Ecto neural progenitor cell (in vitro differentiated cells): ENCODE measurements around the gene OBSCN.

Source experiments
- DNase-seq: peaks from one replicate; pipeline ENCODE4 v3.0.0-alpha.2; 2018; ENCODE audit warnings: low spot score

OBSCN gene

DNA sequence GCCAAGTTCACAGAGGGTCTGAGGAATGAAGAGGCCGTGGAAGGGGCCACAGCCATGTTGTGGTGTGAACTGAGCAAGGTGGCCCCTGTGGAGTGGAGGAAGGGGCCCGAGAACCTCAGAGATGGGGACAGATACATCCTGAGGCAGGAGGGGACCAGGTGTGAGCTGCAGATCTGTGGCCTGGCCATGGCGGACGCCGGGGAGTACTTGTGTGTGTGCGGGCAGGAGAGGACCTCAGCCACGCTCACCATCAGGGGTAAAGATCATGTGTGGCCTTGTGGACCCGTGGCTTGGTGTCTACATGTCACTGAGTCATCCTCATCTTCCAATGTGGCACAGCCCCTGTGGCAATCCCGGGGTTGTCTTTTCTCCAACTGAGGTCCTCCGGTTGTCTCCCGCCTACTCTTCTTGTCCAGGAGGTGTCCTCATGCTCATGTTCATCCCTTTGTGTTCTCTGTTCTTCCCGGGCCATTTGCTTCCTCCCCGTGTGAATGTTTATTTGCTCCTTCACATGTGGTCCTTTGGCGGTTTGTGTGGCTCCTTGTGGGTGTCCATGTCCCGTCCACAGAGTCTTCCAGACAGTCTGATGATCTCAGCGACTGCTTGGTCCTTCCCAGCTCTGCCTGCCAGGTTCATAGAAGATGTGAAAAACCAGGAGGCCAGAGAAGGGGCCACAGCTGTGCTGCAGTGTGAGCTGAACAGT is 84.2 kb downstream of the OBSCN start:
- no peak for DNase-seq

DNA sequence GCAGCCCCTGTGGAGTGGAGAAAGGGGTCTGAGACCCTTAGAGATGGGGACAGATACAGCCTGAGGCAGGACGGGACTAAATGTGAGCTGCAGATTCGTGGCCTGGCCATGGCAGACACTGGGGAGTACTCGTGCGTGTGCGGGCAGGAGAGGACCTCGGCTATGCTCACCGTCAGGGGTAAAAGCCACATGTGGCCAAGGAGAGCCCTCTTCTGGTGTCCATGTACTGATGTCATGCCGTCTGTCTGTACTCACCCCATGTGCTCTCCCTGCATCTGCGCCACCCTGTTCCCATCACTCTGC is 84.7 kb downstream of the OBSCN start:
- DNase-seq: no peak

DNA sequence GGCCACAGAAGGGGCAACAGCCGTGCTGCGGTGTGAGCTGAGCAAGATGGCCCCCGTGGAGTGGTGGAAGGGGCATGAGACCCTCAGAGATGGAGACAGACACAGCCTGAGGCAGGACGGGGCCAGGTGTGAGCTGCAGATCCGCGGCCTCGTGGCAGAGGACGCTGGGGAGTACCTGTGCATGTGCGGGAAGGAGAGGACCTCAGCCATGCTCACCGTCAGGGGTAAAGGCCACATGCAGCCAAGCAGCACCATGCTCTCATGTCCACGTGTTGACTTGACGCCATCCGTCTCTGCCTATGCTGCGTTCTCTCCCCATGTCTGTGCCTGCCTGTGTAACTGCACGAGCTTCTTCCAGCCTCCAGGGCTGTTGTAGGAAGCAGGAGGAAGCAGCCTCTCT is 85.5 kb downstream of the OBSCN start:
- DNase-seq: no peak

DNA sequence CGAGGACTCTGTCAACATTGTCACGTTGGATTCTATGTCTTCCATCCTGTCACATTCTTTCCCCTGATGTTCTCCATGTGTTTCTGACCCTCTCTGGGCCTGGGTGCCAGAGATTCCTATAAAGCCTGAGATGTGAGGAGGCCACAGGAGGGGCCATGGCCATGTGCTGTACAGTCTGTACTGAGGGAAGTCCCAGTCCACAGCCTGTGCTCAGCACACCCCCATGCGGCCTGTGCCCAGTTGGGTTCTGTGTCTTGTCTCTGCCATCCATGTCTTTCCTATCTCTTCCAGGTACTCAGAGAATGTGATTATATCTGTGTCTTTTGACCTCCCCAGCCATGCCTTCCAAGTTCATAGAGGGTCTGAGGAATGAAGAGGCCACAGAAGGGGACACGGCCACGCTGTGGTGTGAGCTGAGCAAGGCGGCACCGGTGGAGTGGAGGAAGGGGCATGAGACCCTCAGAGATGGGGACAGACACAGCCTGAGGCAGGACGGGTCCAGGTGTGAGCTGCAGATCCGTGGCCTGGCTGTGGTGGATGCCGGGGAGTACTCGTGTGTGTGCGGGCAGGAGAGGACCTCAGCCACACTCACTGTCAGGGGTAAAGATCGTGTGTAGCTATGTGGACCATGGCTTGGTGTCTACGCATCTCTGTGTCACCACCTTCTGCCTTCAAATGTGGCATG is 86.1 kb downstream of the OBSCN start:
- no peak for DNase-seq

DNA sequence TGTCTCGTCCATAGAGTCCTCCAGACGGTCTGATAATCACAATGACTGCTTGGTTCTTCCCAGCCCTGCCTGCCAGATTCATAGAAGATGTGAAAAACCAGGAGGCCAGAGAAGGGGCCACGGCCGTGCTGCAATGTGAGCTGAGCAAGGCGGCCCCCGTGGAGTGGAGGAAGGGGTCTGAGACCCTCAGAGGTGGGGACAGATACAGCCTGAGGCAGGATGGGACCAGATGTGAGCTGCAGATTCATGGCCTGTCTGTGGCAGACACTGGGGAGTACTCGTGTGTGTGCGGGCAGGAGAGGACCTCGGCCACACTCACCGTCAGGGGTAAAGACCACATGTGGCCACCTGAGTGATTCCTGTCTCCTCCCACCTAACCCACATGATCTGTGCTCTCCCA is 86.9 kb downstream of the OBSCN start:
- no peak for DNase-seq

DNA sequence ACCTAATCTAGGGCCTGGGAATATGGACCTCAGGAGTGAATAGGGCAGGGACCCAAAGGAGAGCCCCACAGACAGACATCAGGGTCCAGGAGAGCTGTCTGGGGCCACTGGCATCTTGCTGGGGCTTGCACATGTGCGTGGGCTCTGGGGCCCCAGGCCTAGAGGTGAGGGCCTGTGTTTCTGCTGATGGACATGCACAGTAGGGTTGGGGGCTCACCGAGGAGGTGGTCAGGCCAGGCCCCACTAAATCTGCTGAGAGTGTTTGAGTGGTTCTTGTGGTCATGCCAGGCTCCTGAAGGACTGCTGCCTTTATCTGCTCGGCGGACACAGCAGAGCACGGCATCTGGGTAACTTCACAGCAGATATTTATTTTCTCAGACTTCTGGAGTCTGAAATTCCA is 87.4 kb downstream of the OBSCN start:
- no peak for DNase-seq

DNA sequence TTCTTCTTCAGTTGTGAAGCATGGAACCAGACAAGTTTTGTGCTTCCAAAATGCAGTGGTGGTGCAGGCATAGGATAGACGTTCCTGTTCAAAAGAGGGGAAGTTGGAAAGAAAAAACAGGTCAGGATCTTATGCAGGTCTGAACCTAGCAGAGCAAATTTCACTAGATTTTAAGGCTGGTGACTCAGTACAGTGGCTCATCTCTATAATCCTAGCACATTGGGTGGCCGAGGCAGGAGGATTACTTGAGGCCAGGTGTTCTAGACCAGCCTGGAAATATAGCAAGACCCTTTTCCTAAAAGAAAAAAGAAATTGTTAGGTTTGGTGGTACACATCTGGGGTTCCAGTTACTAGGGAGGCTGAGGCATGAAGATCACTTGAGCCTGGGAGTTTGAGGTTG is 88.1 kb downstream of the OBSCN start:
- DNase-seq: no peak

DNA sequence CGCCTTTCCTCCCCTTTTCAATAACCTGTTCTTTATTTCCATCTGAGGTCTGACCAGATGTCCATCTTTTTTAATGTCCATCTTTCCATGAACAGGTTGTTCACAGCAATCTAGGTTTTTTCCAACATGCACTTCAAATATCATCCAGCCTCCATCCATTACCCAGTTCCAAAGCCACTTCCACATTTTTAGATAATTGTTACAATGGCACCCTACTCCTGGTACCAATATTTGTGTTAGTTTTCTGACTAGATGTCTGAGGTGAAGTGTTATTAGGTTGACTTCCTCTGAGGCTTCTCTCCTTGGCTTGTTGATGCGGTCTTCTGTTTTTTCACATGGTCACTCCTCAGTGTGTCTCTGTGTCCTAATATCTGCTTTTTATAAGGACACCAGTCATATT is 89.4 kb downstream of the OBSCN start:
- DNase-seq: no peak

DNA sequence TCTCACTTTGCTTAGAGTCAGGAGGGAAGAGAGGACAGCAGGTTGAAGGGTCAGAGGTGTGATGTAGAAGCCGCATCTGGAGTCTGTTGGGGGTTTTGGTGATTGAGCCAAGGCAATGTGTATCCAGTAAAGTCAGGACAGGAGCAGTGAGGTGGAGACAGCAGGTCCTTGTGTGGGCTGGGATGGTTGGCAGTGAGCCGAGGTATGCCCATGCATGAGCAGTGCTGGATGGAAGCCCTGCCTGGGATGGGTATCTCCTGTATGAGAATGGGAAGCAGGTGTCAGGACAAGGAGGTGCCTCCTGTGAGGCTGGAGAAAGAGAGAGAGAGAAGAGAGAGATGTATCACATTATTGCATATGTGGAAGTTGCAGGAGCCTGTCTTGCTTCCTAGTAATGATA is 90.0 kb downstream of the OBSCN start:
- DNase-seq: no peak

DNA sequence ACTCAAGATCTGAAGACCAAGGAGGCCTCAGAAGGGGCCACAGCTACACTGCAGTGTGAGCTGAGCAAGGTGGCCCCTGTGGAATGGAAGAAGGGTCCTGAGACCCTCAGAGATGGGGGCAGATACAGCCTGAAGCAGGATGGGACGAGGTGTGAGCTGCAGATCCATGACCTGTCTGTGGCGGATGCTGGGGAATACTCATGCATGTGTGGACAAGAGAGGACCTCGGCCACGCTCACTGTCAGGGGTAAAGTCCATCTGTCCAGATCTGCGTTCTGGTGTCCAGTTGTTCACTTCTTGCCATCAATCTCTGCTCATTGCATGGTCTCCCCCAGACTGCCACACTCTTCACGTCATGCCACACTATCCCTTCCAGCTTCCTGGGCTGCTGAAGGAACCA is 90.6 kb downstream of the OBSCN start:
- no peak for DNase-seq

DNA sequence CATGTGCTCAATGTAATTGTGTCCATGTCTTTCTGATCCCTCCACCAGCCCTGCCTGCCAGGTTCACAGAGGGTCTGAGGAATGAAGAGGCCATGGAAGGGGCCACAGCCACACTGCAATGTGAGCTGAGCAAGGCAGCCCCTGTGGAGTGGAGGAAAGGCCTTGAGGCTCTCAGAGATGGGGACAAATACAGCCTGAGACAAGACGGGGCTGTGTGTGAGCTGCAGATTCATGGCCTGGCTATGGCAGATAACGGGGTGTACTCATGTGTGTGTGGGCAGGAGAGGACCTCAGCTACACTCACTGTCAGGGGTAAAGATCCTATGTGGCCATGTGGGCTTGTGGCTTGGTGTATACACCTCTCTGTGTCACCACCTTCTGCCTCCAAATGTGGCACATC is 91.4 kb downstream of the OBSCN start:
- no peak for DNase-seq

DNA sequence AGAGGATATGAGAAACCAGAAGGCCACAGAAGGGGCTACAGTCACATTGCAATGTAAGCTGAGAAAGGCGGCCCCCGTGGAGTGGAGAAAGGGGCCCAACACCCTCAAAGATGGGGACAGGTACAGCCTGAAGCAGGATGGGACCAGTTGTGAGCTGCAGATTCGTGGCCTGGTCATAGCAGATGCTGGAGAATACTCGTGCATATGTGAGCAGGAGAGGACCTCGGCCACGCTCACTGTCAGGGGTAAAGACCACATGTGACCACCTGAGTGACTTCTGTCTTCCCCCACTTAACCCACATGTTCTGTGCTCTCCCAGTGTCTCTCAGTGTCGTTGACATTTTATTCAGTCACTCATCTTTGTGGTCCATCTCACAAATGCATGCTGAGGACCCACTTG is 92.1 kb downstream of the OBSCN start:
- no peak for DNase-seq

DNA sequence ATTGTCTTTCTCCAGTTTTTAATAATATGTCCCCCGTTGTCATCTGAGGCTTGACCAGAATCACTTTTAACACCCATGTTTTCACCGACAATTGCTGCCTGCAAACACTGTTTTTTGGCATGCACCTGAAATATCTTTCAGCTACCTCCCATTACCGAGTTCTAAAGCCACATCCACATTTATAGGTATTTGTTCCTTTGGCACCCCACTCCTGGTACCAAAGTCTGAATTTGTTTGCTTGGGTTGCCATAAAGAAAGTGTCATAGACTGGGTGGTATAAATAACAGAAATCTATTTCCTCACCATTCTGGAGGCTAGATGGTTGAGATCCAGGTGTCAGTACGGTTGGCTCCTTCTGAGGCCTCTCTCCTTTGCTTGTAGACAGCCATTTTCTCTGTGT is 94.2 kb downstream of the OBSCN start:
- DNase-seq: no peak

DNA sequence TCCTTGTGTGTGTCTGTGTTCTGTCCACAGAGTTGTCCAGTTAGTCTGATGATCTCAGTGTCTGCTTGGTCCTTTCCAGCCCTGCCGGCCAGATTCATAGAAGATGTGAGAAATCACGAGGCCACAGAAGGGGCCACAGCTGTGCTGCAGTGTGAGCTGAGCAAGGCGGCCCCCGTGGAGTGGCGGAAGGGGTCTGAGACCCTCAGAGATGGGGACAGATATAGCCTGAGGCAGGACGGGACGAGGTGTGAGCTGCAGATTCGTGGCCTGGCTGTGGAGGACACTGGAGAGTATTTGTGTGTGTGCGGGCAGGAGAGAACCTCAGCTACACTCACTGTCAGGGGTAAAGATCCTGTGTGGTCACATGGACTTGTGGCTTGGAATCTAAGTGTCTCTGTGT is 95.8 kb downstream of the OBSCN start:
- DNase-seq: no peak

DNA sequence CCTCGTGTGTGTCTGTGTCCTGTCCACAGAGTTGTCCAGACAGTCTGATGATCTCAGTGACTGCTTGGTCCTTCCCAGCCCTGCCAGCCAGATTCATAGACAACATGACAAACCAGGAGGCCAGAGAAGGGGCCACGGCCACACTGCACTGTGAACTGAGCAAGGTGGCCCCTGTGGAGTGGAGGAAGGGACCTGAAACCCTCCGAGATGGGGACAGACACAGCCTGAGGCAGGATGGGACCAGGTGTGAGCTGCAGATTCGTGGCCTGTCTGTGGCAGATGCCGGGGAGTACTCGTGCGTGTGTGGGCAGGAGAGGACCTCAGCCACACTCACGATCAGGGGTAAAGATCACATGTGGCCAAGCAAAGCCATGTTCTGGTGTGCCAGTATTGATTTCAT is 96.4 kb downstream of the OBSCN start:
- no peak for DNase-seq

DNA sequence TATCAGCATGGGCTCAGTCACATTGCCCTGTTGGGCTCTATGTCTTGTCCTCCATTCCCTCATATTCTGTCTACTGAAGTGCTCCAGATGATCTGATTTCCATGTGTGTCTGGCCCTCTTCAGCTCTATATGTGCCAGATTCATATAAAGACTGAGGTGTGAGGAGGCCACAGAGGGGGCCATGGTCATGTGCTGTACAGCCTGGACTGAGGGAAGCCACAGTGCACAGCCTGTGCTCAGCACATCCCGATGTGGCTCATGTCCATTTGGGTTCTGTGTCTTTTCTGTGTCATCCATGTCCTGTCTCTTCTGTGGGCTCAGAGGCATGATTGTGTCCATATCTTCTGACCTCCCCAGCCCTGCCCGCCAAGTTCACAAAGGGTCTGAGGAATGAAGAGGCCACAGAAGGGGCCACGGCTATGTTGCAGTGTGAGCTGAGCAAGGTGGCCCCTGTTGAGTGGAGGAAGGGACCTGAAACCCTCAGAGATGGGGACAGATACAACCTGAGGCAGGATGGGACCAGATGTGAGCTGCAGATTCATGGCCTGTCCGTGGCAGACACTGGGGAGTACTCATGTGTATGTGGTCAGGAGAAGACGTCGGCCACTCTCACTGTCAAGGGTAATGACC is 97.0 kb downstream of the OBSCN start:
- DNase-seq: no peak

DNA sequence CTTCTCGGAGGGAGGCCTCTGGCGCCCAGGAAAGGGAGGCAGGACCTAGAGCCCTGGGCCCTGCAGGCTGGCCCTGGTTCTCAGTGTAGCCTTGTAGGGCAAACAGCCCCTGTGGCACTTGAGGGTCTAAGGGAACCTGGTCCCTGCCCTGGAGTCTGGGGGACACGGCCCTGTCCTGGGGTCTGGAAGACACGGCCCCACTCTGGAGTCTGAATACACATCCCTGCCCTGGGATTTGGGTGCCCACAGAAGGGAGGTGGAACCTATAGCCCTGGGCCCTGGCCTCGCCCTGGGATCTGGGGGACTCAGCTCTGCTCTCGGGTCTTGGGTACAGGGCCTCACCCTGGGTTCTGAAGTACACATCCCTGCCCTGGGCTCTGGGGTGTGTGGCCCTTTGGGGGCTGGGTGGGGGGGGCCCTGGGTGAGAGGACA is 97.9 kb downstream of the OBSCN start:
- no peak for DNase-seq

DNA sequence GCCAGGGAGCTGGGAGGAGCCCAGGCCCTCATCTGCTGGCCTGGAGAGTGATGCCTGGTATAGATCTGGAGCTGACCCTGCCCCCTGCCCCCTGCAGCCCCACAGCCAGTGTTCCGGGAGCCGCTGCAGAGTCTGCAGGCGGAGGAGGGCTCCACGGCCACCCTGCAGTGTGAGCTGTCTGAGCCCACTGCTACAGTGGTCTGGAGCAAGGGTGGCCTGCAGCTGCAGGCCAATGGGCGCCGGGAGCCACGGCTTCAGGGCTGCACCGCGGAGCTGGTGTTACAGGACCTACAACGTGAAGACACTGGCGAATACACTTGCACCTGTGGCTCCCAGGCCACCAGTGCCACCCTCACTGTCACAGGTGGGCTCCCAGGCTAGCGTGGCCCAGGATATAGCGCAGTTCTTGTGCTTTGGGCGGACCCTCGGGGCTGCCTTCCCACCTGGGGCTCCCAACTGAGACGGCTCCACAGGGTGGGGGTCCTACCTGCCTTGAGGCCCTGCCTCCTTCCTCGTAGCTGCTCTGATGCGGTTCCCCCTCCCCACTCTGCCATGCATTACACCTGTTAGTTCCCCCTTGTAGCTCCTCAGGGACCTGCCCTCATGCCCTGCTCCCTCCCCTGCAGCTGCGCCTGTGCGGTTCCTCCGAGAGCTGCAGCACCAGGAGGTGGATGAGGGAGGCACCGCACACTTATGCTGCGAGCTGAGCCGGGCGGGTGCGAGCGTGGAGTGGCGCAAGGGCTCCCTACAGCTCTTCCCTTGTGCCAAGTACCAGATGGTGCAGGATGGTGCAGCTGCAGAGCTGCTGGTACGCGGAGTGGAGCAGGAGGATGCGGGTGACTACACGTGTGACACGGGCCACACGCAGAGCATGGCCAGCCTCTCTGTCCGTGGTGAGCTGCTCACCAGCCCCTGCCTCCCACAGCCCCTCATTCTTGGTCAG is 98.7 kb downstream of the OBSCN start:
- DNase-seq: no peak

DNA sequence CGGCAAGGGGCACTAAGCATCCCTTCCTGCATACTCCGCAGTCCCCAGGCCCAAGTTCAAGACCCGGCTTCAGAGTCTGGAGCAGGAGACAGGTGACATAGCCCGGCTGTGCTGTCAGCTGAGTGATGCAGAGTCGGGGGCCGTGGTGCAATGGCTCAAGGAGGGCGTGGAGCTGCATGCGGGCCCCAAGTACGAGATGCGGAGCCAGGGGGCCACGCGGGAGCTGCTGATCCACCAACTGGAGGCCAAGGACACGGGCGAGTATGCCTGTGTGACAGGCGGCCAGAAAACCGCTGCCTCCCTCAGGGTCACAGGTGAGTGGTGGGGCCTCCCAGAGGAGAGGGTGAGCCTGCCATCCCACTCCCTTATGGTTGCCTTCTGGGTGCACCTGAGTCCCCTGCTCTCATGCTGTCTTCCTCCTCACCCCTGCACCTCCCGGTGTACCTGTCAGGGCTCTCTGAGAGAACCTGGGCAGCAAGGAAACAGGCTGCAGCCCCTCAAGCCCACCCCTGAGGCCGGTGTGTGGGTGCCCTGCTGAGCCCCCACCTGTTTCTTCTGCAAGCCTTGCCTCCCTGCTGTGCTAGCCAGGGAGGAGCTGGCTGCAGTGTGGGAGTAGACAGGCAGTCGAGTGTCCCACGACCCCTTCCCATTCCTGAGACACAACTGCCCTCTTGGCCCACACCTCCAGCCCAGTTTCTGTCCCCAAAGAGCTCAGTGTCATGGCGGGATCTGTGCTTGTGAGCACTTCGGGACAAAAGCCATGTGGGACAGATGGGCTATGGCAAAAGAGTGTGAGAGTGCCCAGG is 99.6 kb downstream of the OBSCN start:
- no peak for DNase-seq

DNA sequence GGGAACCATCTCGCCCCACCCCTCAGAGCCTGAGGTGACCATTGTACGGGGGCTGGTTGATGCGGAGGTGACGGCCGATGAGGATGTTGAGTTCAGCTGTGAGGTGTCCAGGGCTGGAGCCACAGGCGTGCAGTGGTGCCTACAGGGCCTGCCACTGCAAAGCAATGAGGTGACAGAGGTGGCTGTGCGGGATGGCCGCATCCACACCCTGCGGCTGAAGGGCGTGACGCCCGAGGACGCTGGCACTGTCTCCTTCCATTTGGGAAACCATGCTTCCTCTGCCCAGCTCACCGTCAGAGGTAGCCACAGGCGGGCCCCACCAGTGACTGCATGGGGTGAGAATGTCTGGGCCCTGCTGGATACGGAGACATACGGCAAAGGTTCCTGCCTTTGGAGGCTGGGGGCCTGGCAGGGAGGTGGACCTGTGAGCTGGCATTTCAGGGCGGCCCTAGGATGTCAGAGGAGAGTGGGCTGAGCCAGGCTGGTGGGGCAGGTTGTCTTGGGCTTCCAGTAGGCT is 100.3 kb downstream of the OBSCN start:
- DNase-seq: no peak

DNA sequence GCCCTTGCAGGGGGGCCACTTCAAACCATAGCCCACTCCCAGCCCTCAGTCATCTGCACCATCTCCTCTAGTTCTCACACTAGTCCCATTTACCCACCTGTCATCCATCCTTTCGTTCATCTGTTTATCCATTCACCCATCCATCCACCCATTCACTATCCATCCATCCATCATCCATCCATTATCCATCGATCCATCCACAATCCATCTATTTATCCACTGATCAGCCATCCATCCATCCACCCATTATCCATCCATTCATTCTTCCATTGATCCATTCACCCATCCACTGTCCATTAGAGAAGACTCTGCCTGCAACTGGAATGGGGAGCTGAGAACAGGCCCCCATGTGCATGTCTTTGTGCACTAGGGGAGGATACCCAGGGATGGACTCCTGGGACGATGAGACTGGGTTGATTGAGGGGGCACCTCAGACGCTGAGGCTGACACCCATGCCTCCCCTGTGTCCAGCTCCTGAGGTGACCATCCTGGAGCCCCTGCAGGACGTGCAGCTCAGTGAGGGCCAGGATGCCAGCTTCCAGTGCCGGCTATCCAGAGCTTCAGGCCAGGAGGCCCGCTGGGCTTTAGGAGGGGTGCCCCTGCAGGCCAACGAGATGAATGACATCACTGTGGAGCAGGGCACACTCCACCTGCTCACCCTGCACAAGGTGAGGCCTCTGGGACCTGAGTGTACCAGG is 100.9 kb downstream of the OBSCN start:
- DNase-seq: peak; percentile 45
